Osteoblast (primary cell): ENCODE results near the gene USP32. TPM values are rescaled to one million over a fixed set of nuclear protein-coding genes. Genes with fewer than 3 reads are reported as not detected.
"Not testable (repeated sequence)": the region's sequence is repeated elsewhere in the genome, so short reads cannot be mapped to it uniquely, and the experiment has no call there.

Experiments used
- DNase-seq: peaks from one replicate; pipeline ENCODE4 v3.0.0; 2011; ENCODE audit warnings: low spot score, mixed read lengths; ENCODE audit not compliant: insufficient read length; ENCODE audit errors: missing footprints
- H2AFZ ChIP-seq: 2 replicates; pipeline ENCODE4 v1.6.0; 2011; ENCODE audit warnings: mild to moderate bottlenecking, low read length
- H3K27ac ChIP-seq: 2 replicates; pipeline ENCODE4 v1.5.1; 2011; ENCODE audit warnings: mild to moderate bottlenecking, low read depth, low read length, moderate library complexity
- H3K27me3 ChIP-seq: 2 replicates; pipeline ENCODE4 v1.6.0; 2012; ENCODE audit warnings: mild to moderate bottlenecking, control low read depth, inconsistent platforms, low read length, moderate library complexity; ENCODE audit not compliant: insufficient read depth
- H3K36me3 ChIP-seq: 2 replicates; pipeline ENCODE4 v1.5.1; 2011; ENCODE audit warnings: mild to moderate bottlenecking, low read length, control low read depth, moderate library complexity; ENCODE audit not compliant: insufficient read depth
- H3K4me1 ChIP-seq: 2 replicates; pipeline ENCODE4 v1.5.1; 2011; ENCODE audit warnings: mild to moderate bottlenecking, low read length, control low read depth, moderate library complexity; ENCODE audit not compliant: insufficient read depth
- H3K4me2 ChIP-seq: 2 replicates; pipeline ENCODE4 v1.6.0; 2011; ENCODE audit warnings: mild to moderate bottlenecking, low read length; ENCODE audit not compliant: insufficient read depth
- H3K4me3 ChIP-seq: fragments of 200-600 bp; sonication (generic); 3 replicates; pipeline ENCODE4 v1.5.1; 2012; ENCODE audit warnings: mild to moderate bottlenecking, low read length, inconsistent platforms; ENCODE audit not compliant: insufficient read depth
- H3K79me2 ChIP-seq: 2 replicates; pipeline ENCODE4 v1.6.0; 2012; ENCODE audit warnings: mild to moderate bottlenecking, low read length, control low read depth, inconsistent platforms; ENCODE audit not compliant: insufficient read depth
- H3K9me3 ChIP-seq: 2 replicates; pipeline ENCODE4 v1.5.1; 2011; ENCODE audit warnings: low read depth, low read length, control low read depth
- H4K20me1 ChIP-seq: 2 replicates; pipeline ENCODE4 v1.6.0; 2012; ENCODE audit warnings: mild to moderate bottlenecking, low read length, control low read depth; ENCODE audit not compliant: insufficient read depth
- CTCF ChIP-seq: IDR thresholded peaks from 2 replicates; pipeline ENCODE4 v1.5.1; 2011; ENCODE audit warnings: mild to moderate bottlenecking, low read depth, low read length, moderate library complexity; ENCODE audit errors: extremely low read depth
- total RNA-seq: library from RNA; depleted of rRNA; stranded (reverse); fragments of >200 nt; gene quantifications from 2 replicates; pipeline ENCODE4 v1.2.3, GENCODE V29; 2012

Gene USP32
- total RNA-seq, 1 donor, result 99.5 TPM

DNA sequence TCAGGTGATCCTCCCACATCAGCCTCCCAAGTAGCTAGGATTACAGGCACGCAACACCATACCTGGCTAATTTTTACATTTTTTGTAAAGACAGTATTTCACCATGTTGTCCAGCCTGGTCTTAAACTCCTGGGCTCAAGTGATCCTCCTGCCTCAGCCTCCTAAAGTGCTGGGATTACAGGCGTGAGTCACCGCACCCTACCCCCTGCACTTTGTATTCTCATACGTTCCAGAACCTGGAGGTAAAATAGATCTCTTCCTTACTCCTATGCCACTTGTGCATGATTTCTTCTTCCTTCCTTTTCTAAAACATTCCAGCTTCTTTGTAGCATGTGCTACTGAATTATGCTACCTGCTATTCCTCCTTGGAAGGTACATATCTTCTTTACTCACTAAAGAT lies 197.8 kb downstream of the USP32 start:
- not testable (repeated sequence) for H4K20me1 ChIP-seq, H3K9me3 ChIP-seq, H2AFZ ChIP-seq, H3K4me1 ChIP-seq, H3K4me3 ChIP-seq, H3K79me2 ChIP-seq, H3K27ac ChIP-seq, H3K4me2 ChIP-seq, DNase-seq, H3K27me3 ChIP-seq
- H3K36me3 ChIP-seq, result peaks cover 46% of the 10 kb centered on the region

DNA sequence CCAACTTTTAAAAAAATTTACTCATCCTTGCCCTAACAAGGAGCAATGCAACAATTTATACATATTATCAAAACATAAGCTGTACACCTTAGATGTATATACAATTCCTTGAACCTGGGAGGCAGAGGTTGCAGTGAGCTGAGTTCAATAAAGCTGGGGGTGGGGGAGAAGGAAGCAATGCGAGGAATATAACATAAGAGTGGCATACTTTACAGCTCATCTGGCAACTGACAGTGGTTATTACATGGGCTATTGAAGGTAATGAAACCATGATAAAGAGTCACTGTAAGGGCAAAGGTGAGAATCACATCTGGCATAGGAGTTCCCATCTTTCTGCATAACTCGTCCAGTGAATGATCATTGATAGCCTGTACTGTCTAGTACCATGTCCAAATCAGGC lies 198.5 kb downstream of the USP32 start:
- H3K27ac ChIP-seq, result no peak overlapping the region
- H3K27me3 ChIP-seq, result no peaks in the 10 kb centered on the region
- H4K20me1 ChIP-seq, result no peaks in the 10 kb centered on the region
- no peaks in the 10 kb centered on the region for H3K4me1 ChIP-seq
- H2AFZ ChIP-seq, result no peak overlapping the region
- no peak overlapping the region for H3K4me3 ChIP-seq
- DNase-seq, result no peak
- no peaks in the 10 kb centered on the region for H3K9me3 ChIP-seq
- H3K36me3 ChIP-seq, result peaks cover 48% of the 10 kb centered on the region
- TF ChIP-seq CTCF, result no peak
- no peak overlapping the region for H3K4me2 ChIP-seq
- no peaks in the 10 kb centered on the region for H3K79me2 ChIP-seq

GRCh38 chr17:60193032-60193431 lies 198.9 kb downstream of the USP32 start:
- H3K4me1 ChIP-seq, H4K20me1 ChIP-seq, H3K4me3 ChIP-seq, DNase-seq, H3K4me2 ChIP-seq, H3K27me3 ChIP-seq, H3K27ac ChIP-seq, H3K79me2 ChIP-seq, H2AFZ ChIP-seq, H3K9me3 ChIP-seq: not testable (repeated sequence)
- H3K36me3 ChIP-seq, result peaks cover 45% of the 10 kb centered on the region

DNA sequence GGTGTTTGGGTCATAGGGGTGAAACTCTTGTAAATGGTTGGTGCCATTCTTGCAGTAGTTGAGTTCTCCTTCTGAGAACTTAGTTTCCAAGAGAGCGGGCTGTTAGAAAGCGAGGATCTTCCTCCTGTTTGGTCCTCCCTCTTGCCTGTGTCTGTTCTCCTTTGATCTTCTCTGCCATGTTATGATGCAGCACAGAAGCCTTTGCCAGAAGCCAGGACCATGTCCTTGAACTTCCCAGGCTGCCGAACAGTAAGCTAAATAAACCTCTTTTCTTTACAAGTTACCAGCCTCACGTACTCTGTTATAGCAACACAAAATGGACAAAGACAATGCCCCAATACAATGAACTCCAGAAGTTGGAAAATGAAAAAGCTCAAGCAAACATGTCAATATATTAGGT lies 201.9 kb downstream of the USP32 start:
- H3K9me3 ChIP-seq, H2AFZ ChIP-seq, H4K20me1 ChIP-seq, H3K27me3 ChIP-seq, H3K4me3 ChIP-seq, H3K4me2 ChIP-seq, DNase-seq, H3K79me2 ChIP-seq, H3K27ac ChIP-seq: not testable (repeated sequence)
- peaks cover 44% of the 10 kb centered on the region for H3K36me3 ChIP-seq
- H3K4me1 ChIP-seq, result peaks cover 11% of the 10 kb centered on the region

DNA sequence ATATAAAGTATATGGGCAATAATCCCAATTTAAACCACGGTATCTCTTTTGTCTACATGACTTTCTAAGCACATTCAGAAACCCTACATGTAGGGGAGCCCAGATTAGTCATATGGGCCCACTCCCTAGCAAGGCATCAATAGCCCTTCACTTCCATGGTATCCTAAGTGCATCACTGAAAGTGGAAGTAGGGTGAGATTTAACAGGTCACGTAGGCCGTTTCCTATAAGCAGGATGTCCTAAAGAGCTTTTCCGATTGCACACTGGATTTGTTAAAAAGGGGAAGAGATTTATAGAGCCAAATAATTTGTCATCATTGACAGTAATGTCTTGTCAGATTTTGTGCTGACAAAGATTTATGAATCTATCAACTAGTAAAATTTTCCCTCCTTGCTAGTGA lies 203.2 kb downstream of the USP32 start:
- Histone ChIP-seq H3K27ac (no peak overlapping the region), H3K79me2 (no peaks in the 10 kb centered on the region), H3K9me3 (no peaks in the 10 kb centered on the region), H3K27me3 (no peaks in the 10 kb centered on the region), H4K20me1 (no peaks in the 10 kb centered on the region), H3K36me3 (peaks cover 49% of the 10 kb centered on the region), H3K4me1 (peaks cover 11% of the 10 kb centered on the region), H3K4me2 (no peak overlapping the region), H3K4me3 (no peak overlapping the region), H2AFZ (no peak overlapping the region)
- TF ChIP-seq CTCF, result no peak
- no peak for DNase-seq

- not testable (repeated sequence) for H4K20me1 ChIP-seq, H3K9me3 ChIP-seq, H3K27me3 ChIP-seq, H3K79me2 ChIP-seq, H3K4me3 ChIP-seq, H3K4me2 ChIP-seq, DNase-seq, H2AFZ ChIP-seq
- peaks cover 47% of the 10 kb centered on the region for H3K36me3 ChIP-seq
- peaks cover 11% of the 10 kb centered on the region for H3K4me1 ChIP-seq
- H3K27ac ChIP-seq, result peak overlapping the region; percentile 77
Measured at GRCh38 chr17:60186846-60187745, 204.8 kb downstream of the USP32 start.

- DNase-seq, H3K4me2 ChIP-seq, H3K27me3 ChIP-seq, H3K79me2 ChIP-seq, H4K20me1 ChIP-seq, H2AFZ ChIP-seq, H3K9me3 ChIP-seq, H3K4me3 ChIP-seq: not testable (repeated sequence)
- H3K36me3 ChIP-seq, result peaks cover 46% of the 10 kb centered on the region
- H3K27ac ChIP-seq, result peak overlapping the region; percentile 77
- H3K4me1 ChIP-seq, result peaks cover 11% of the 10 kb centered on the region
Measured at GRCh38 chr17:60186372-60186771, 205.6 kb downstream of the USP32 start.
